Keratinocyte (primary cell): ENCODE data around the gene PGM2L1. TPM values are rescaled to one million over a fixed set of nuclear protein-coding genes. Genes with fewer than 3 reads are reported as not detected.

ENCODE experiments used
- DNase-seq: peaks from one replicate; pipeline ENCODE4 v3.0.0-alpha.2; 2011; ENCODE audit warnings: low read depth, missing footprints, low spot score
- FAIRE-seq: peaks from 2 replicates; lab custom pipeline; 2011; peaks lifted over from hg19 to GRCh38; lab: Jason Lieb, UNC
- H2AFZ ChIP-seq: 2 replicates; pipeline ENCODE4 v1.6.0; 2012; ENCODE audit warnings: low read length, control low read depth, inconsistent platforms; ENCODE audit not compliant: control insufficient read depth
- H3K27ac ChIP-seq: 2 replicates; pipeline ENCODE4 v1.5.1; 2011; ENCODE audit warnings: low read length; ENCODE audit not compliant: control insufficient read depth, insufficient read depth
- H3K27me3 ChIP-seq: 3 replicates; pipeline ENCODE4 v1.6.0; 2011; ENCODE audit warnings: low read length; ENCODE audit not compliant: control insufficient read depth, insufficient read depth; ENCODE audit errors: extremely low read depth
- H3K36me3 ChIP-seq, 2 experiments: 2 replicates in 1 of 2; 3 replicates in 1 of 2; pipeline ENCODE4 v1.5.1; 2011; ENCODE audit warnings: low read length in 2 of 2, mild to moderate bottlenecking in 1 of 2; ENCODE audit not compliant: control insufficient read depth in 2 of 2, insufficient read depth in 2 of 2; ENCODE audit errors: extremely low read depth in 1 of 2
- H3K4me1 ChIP-seq: 3 replicates; pipeline ENCODE4 v1.5.1; 2011; ENCODE audit warnings: low read length; ENCODE audit not compliant: control insufficient read depth, insufficient read depth; ENCODE audit errors: extremely low read depth
- H3K4me2 ChIP-seq: 3 replicates; pipeline ENCODE4 v1.6.0; 2011; ENCODE audit warnings: low read depth, low read length; ENCODE audit not compliant: control insufficient read depth, insufficient read depth; ENCODE audit errors: extremely low read depth
- H3K4me3 ChIP-seq, 3 experiments: fragments of 200-600 bp in 1 of 3; sonication (generic) in 1 of 3; 2 replicates in 2 of 3; 3 replicates in 1 of 3; pipeline ENCODE4 v1.5.1; 2011 to 2016; ENCODE audit warnings: low read length in 3 of 3, mild to moderate bottlenecking in 3 of 3, control low read depth in 2 of 3, inconsistent platforms in 1 of 3, low read depth in 1 of 3, mixed read lengths in 1 of 3, mixed run types in 1 of 3, moderate library complexity in 1 of 3; ENCODE audit not compliant: control insufficient read depth in 2 of 3, insufficient read depth in 2 of 3; ENCODE audit errors: extremely low read depth in 1 of 3
- H3K79me2 ChIP-seq: 2 replicates; pipeline ENCODE4 v1.6.0; 2012; ENCODE audit warnings: low read length; ENCODE audit not compliant: control insufficient read depth, insufficient read depth
- H3K9ac ChIP-seq: 3 replicates; pipeline ENCODE4 v1.6.0; 2011; ENCODE audit warnings: low read length; ENCODE audit not compliant: control insufficient read depth, insufficient read depth; ENCODE audit errors: extremely low read depth
- H3K9me1 ChIP-seq: 3 replicates; pipeline ENCODE4 v1.6.0; 2011; ENCODE audit warnings: low read length; ENCODE audit not compliant: control insufficient read depth, insufficient read depth; ENCODE audit errors: extremely low read depth
- H3K9me3 ChIP-seq: 2 replicates; pipeline ENCODE4 v1.5.1; 2012; ENCODE audit warnings: low read depth, low read length; ENCODE audit not compliant: control insufficient read depth
- H4K20me1 ChIP-seq: 3 replicates; pipeline ENCODE4 v1.6.0; 2011; ENCODE audit warnings: low read length; ENCODE audit not compliant: control insufficient read depth, insufficient read depth; ENCODE audit errors: extremely low read depth
- CTCF ChIP-seq, 3 experiments: IDR thresholded peaks in 1 of 3; conservative IDR thresholded peaks in 1 of 3; optimal IDR thresholded peaks in 1 of 3; 2 replicates in 2 of 3; 3 replicates in 1 of 3; pipeline versions ENCODE3 to v1.5.1; 2011; ENCODE audit warnings: low read length in 3 of 3, mild to moderate bottlenecking in 3 of 3, moderate library complexity in 2 of 3, control low read depth in 1 of 3, inconsistent platforms in 1 of 3; ENCODE audit not compliant: insufficient read depth in 2 of 3; ENCODE audit errors: extremely low read depth in 1 of 3
- EZH2 ChIP-seq: IDR thresholded peaks from one replicate; pipeline ENCODE4 v1.6.1; 2012; ENCODE audit warnings: inconsistent platforms, mild to moderate bottlenecking, low read length, moderate library complexity
- dilution Hi-C: fragments of 300-500 bp; cut with MboI; formaldehyde crosslinking; loops from one replicate; pipeline ENCODE4 v1.7.0; 2020; ENCODE audit warnings: low sequenced_read_pairs; ENCODE audit not compliant: extremely low pct_ligation_motif_present
- polyA plus RNA-seq, 5 experiments: library from polyadenylated mRNA; depleted of rRNA in 3 of 5; stranded (reverse) in 3 of 5; stranded (forward) in 1 of 5; unstranded in 1 of 5; fragments of >200 nt; gene quantifications; 1 replicate in 1 of 5; 2 replicates in 3 of 5; 3 replicates in 1 of 5; pipeline versions ENCODE4 v1.2.1 to v1.2.3, GENCODE V29; 2011 to 2012; ENCODE audit warnings: missing spikeins in 2 of 5, low read depth in 1 of 5, low replicate concordance in 1 of 5

The PGM2L1 gene
- polyA plus RNA-seq, 1 donor (not counting 4 experiments of a cell fraction or from before 2014, with no cell fraction given) = 3.1 TPM

GRCh38 chr11:74322667-74323066 lies 75.6 kb downstream of the PGM2L1 start:
- dilution Hi-C loops = no loop called here
- H2AFZ ChIP-seq = no peak overlapping the region
- H4K20me1 ChIP-seq = no peaks in the 10 kb centered on the region
- no peaks in the 10 kb centered on the region for H3K9me1 ChIP-seq
- H3K27me3 ChIP-seq = no peaks in the 10 kb centered on the region
- H3K9me3 ChIP-seq = no peaks in the 10 kb centered on the region
- H3K4me1 ChIP-seq = peaks cover 19% of the 10 kb centered on the region
- no peaks in the 10 kb centered on the region for H3K79me2 ChIP-seq
- no peaks in the 10 kb centered on the region for H3K36me3 ChIP-seq
- no peak for FAIRE-seq
- no peak overlapping the region for H3K27ac ChIP-seq
- H3K4me2 ChIP-seq = no peak overlapping the region
- no peak overlapping the region for H3K4me3 ChIP-seq
- TF ChIP-seq CTCF (optimal IDR thresholded peaks at IDR 0.05 in 1 of 3, IDR thresholded peaks at IDR 0.05 in 1 of 3, conservative IDR thresholded peaks at IDR 0.05 in 1 of 3; ENCODE audit: extremely low read depth in 1 of 3, insufficient read depth in 2 of 3, low read length in 3 of 3) = no peak
- no peak for TF ChIP-seq EZH2
- no peak overlapping the region for H3K9ac ChIP-seq
- DNase-seq = no peak

GRCh38 chr11:74321487-74322188 lies 76.6 kb downstream of the PGM2L1 start:
- TF ChIP-seq CTCF (optimal IDR thresholded peaks at IDR 0.05 in 1 of 3, IDR thresholded peaks at IDR 0.05 in 1 of 3, conservative IDR thresholded peaks at IDR 0.05 in 1 of 3; ENCODE audit: extremely low read depth in 1 of 3, insufficient read depth in 2 of 3, low read length in 3 of 3) (peak; percentile 54 to 65 (median 61)), EZH2 (no peak)
- Histone ChIP-seq H3K27ac (no peak overlapping the region), H3K4me1 (peaks cover 19% of the 10 kb centered on the region), H3K27me3 (no peaks in the 10 kb centered on the region), H4K20me1 (no peaks in the 10 kb centered on the region), H3K79me2 (no peaks in the 10 kb centered on the region), H2AFZ (no peak overlapping the region), H3K9me3 (peaks cover 1% of the 10 kb centered on the region), H3K4me3 (no peak overlapping the region), H3K9ac (no peak overlapping the region), H3K4me2 (no peak overlapping the region), H3K9me1 (no peaks in the 10 kb centered on the region), H3K36me3 (no peaks in the 10 kb centered on the region)
- dilution Hi-C loops = no loop called here
- DNase-seq (no peak), FAIRE-seq (no peak)
